GM12878 (cell line): Measurements from ENCODE around the gene TPM4. TPM values are rescaled to one million over a fixed set of nuclear protein-coding genes. Genes with fewer than 3 reads are reported as not detected.
A peak's percentile ranks its signal among the peaks of the same experiment; 100 is the strongest.

Experiments used
- ATAC-seq: fragments of 200-7000 bp; cut with Tn5 transposase; 3 replicates; pipeline ENCODE4 v1.9.1; 2020; ENCODE audit warnings: mild to moderate bottlenecking, moderate library complexity
- BruUV-seq: library from RNA; stranded (reverse); fragments of 400-500 nt; replicated peaks from 2 replicates; lab custom pipeline; 2021; lab: Mats Ljungman, UMichigan
- CTCF ChIA-PET: fragments of 300-600 bp; sonication (Branson Sonifier 250); formaldehyde crosslinking; extraction: SDS; loops from one replicate; lab custom pipeline; 2021; ENCODE audit warnings: inconsistent platforms; lab: Yijun Ruan, JAX
- POLR2A ChIA-PET: fragments of 350-600 bp; formaldehyde crosslinking; extraction: SDS; loops from one replicate; lab custom pipeline; 2021; ENCODE audit warnings: inconsistent platforms; lab: Charles Lee
- RAD21 ChIA-PET: fragments of 300-600 bp; sonication (Branson Sonifier 250); formaldehyde crosslinking; loops from one replicate; lab custom pipeline; 2023; ENCODE audit warnings: antibody characterized with exemption; ENCODE audit not compliant: unreplicated experiment; lab: Charles Lee
- SMC1A ChIA-PET: fragments of 300-600 bp; sonication (Branson Sonifier 250); formaldehyde crosslinking; loops from one replicate; lab custom pipeline; 2023; ENCODE audit not compliant: unreplicated experiment, uncharacterized antibody; lab: Charles Lee
- DNase-seq: peaks from one replicate; pipeline ENCODE4 v3.0.0-alpha.2; 2011; ENCODE audit warnings: low read depth, low spot score
- FAIRE-seq: peaks from 3 replicates; lab custom pipeline; 2011; peaks lifted over from hg19 to GRCh38; lab: Jason Lieb, UNC
- H2AFZ ChIP-seq: 2 replicates; pipeline ENCODE4 v1.6.0; 2011; ENCODE audit warnings: low read depth, low read length, control low read depth; ENCODE audit not compliant: control insufficient read depth
- H3K27ac ChIP-seq: 2 replicates; pipeline ENCODE4 v1.5.1; 2011; ENCODE audit warnings: control low read depth; ENCODE audit not compliant: control insufficient read depth, insufficient read depth
- H3K27me3 ChIP-seq, 2 experiments: replicated peaks in 1 of 2; 2 replicates each; pipeline versions ENCODE4 v1.6.0 to v1.6.1; 2011; ENCODE audit warnings: low read length in 1 of 2; ENCODE audit not compliant: control insufficient read depth in 2 of 2, insufficient read depth in 2 of 2
- H3K36me3 ChIP-seq, 2 experiments: 2 replicates each; pipeline ENCODE4 v1.5.1; 2011; ENCODE audit warnings: low read length in 1 of 2; ENCODE audit not compliant: control insufficient read depth in 2 of 2, insufficient read depth in 2 of 2
- H3K4me1 ChIP-seq: 2 replicates; pipeline ENCODE4 v1.6.1; 2011; ENCODE audit warnings: mild to moderate bottlenecking, low read length, moderate library complexity, mixed read lengths; ENCODE audit not compliant: control insufficient read depth, insufficient read depth
- H3K4me2 ChIP-seq: 2 replicates; pipeline ENCODE4 v1.6.0; 2011; ENCODE audit warnings: control low read depth; ENCODE audit not compliant: control insufficient read depth, insufficient read depth
- H3K4me3 ChIP-seq: fragments of 200-600 bp; sonication (generic); 2 replicates; pipeline ENCODE4 v1.5.1; 2016
- H3K79me2 ChIP-seq: 2 replicates; pipeline ENCODE4 v1.6.0; 2011; ENCODE audit warnings: low read length; ENCODE audit not compliant: control insufficient read depth, insufficient read depth
- H3K9ac ChIP-seq: 2 replicates; pipeline ENCODE4 v1.8.0; 2011; ENCODE audit warnings: low read length, control low read depth, mixed read lengths; ENCODE audit not compliant: control insufficient read depth, insufficient read depth
- H3K9me3 ChIP-seq: replicated peaks from 3 replicates; pipeline ENCODE4 v1.5.1; 2011; ENCODE audit warnings: mild to moderate bottlenecking, low read length; ENCODE audit not compliant: control insufficient read depth, insufficient read depth
- H4K20me1 ChIP-seq: 2 replicates; pipeline ENCODE4 v1.6.0; 2011; ENCODE audit not compliant: control insufficient read depth, insufficient read depth
- CREM ChIP-seq: IDR thresholded peaks from 2 replicates; pipeline ENCODE4 v1.6.1; 2014; ENCODE audit warnings: antibody characterized with exemption, low read depth
- DPF2 ChIP-seq: fragments of 450-650 bp; IDR thresholded peaks from 2 replicates; pipeline ENCODE4 v1.6.1; 2017; ENCODE audit warnings: mild to moderate bottlenecking
- GABPA ChIP-seq: IDR thresholded peaks from 2 replicates; pipeline ENCODE4 v1.6.1; 2014; ENCODE audit warnings: antibody characterized with exemption, low read depth, mild to moderate bottlenecking, inconsistent platforms
- GATAD2B ChIP-seq: fragments of 450-650 bp; conservative IDR thresholded peaks from 2 replicates; pipeline ENCODE4 v1.6.1; 2017; ENCODE audit warnings: low read depth, mild to moderate bottlenecking, moderate library complexity
- KAT2A ChIP-seq: conservative IDR thresholded peaks from 2 replicates; pipeline ENCODE4 v1.6.1; 2011; ENCODE audit warnings: low read depth, low read length; ENCODE audit not compliant: control insufficient read depth
- LARP7 ChIP-seq: fragments of 450-650 bp; IDR thresholded peaks from 2 replicates; pipeline ENCODE4 v1.6.1; 2017; ENCODE audit warnings: mild to moderate bottlenecking
- NFYA ChIP-seq: IDR thresholded peaks from 2 replicates; pipeline ENCODE4 v1.6.1; 2011; ENCODE audit warnings: low read depth, mild to moderate bottlenecking, low read length, improper control_type of control experiment, borderline replicate concordance
- POLR2A ChIP-seq: IDR thresholded peaks from 2 replicates; pipeline ENCODE4 v1.6.1; 2011; ENCODE audit warnings: low read depth, mild to moderate bottlenecking, low read length
- PRDM15 ChIP-seq: fragments of 450-650 bp; formaldehyde crosslinking; IDR thresholded peaks from 2 replicates; pipeline ENCODE4 v1.4.0; 2020; ENCODE audit warnings: mild to moderate bottlenecking, moderate library complexity
- SIX5 ChIP-seq: IDR thresholded peaks from 2 replicates; pipeline ENCODE4 v1.6.1; 2011; ENCODE audit warnings: mild to moderate bottlenecking, low read depth, low read length, moderate library complexity; ENCODE audit not compliant: severe bottlenecking
- SMAD5 ChIP-seq: IDR thresholded peaks from 2 replicates; pipeline ENCODE4 v1.6.1; 2016; ENCODE audit warnings: antibody characterized with exemption, low read depth
- SPI1 ChIP-seq: IDR thresholded peaks from 2 replicates; pipeline ENCODE4 v1.6.1; 2011; ENCODE audit warnings: low read depth, mild to moderate bottlenecking, low read length, moderate library complexity, borderline replicate concordance; ENCODE audit not compliant: insufficient read depth
- ZNF217 ChIP-seq: fragments of 450-650 bp; IDR thresholded peaks from 2 replicates; pipeline ENCODE4 v1.6.1; 2017; ENCODE audit warnings: antibody characterized with exemption, mild to moderate bottlenecking
- WGBS: methylation state at CpG from one replicate; pipeline ENCODE4 v1.1.6; 2016; ENCODE audit warnings: low lambda C conversion rate; ENCODE audit not compliant: insufficient replicate concordance, insufficient coverage; ENCODE audit errors: missing lambda C conversion rate; 5-methylcytosine and 5-hydroxymethylcytosine counted together
- in situ Hi-C: fragments of 300-500 bp; cut with MboI; formaldehyde crosslinking; loops from 9 replicates; pipeline ENCODE4 v1.14.3; 2018; ENCODE audit warnings: mixed read lengths
- intact Hi-C: fragments of 100-400 bp; cut with micrococcal nuclease; formaldehyde crosslinking; loops from one replicate; pipeline ENCODE4 v1.14.2; 2022; ENCODE audit not compliant: unreplicated experiment
- polyA plus RNA-seq, 11 experiments: library from polyadenylated mRNA; depleted of rRNA in 4 of 11; unstranded in 6 of 11; stranded (reverse) in 5 of 11; fragments of >200 nt; fragmentation: Nextera tagmentation in 4 of 11; fragmentation: Illumina TruSeq in 1 of 11; extraction: Ambion mirVana in 4 of 11; extraction: Trizol in 1 of 11; gene quantifications; 1 replicate in 1 of 11; 2 replicates in 10 of 11; pipeline versions ENCODE4 v1.2.1 to v1.2.3, GENCODE V29; 2011 to 2016; ENCODE audit warnings: inconsistent platforms in 2 of 11, missing spikeins in 2 of 11, low read depth in 1 of 11
- total RNA-seq, 4 experiments: library from RNA; depleted of rRNA in 3 of 4; stranded (reverse); fragments of >200 nt in 3 of 4; fragmentation: Illumina TruSeq in 1 of 4; extraction: Trizol in 1 of 4; gene quantifications; 2 replicates each; pipeline versions ENCODE4 v1.2.1 to v1.2.3, GENCODE V29; 2013 to 2021
- TF ChIP-seq, protein P1 (sequence below), 3 experiments: IDR thresholded peaks in 2 of 3; conservative IDR thresholded peaks in 1 of 3; 2 replicates each; pipeline ENCODE4 v1.5.1; 2011; ENCODE audit warnings: low read depth in 3 of 3, low read length in 3 of 3, mild to moderate bottlenecking in 3 of 3, control low read depth in 2 of 3, moderate library complexity in 2 of 3, inconsistent platforms in 1 of 3, mixed read lengths in 1 of 3; ENCODE audit not compliant: control insufficient read depth in 2 of 3, insufficient read depth in 1 of 3; ENCODE audit errors: extremely low read depth in 1 of 3
- TF ChIP-seq, protein P2 (sequence below): fragments of 450-650 bp; IDR thresholded peaks from 2 replicates; pipeline ENCODE4 v1.6.1; 2017; ENCODE audit warnings: antibody characterized with exemption, mild to moderate bottlenecking, moderate library complexity

Gene TPM4
- total and polyA plus RNA-seq, 10 of the 15 experiments (the other 5 are each of a cell fraction or from before 2014, with no cell fraction given) = 183 to 620 (median 407) TPM

DNA sequence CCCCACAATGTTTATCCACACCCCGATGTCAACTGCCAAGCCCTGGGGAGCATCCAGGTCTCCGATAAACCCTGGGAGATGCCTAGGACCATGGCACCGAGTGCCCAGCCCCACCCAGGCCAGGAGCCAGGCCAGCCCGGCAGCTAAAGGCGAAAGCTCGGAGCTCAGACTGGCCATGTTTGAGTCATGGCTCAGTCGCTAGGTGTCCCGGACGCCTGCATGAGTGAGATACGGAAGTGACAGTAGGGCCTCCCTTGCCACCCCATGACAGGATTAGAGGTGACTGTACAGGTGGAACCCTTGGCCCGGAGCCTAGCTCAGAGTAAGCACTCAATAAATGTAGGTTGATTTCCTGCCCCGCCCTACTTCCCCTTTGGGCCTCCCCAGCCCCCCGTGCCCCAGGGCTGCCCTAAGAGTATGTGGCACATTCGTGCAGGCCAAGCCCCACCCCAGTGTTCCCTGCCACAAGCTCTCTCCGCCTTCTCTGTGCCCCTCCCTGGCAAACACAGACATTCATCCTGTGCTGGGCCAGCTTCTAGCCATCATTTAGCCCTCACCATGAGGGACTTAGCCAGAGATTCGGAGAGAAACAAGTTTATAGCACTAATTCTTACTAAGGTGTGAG lies 5.8 kb upstream of the TPM4 start:
- H4K20me1 ChIP-seq = no peaks in the 10 kb centered on the region
- H3K4me2 ChIP-seq = peak overlapping the region; percentile 71
- H2AFZ ChIP-seq = peak overlapping the region; percentile 98
- SMC1A ChIA-PET = interaction anchor here (0.6 to 1.6 kb wide), 6 partner anchors 28 to 221 kb away, joined by 3 to 7 read pairs (median 4); partner anchors contain the start of gene FAM32A
- H3K4me3 ChIP-seq = no peak overlapping the region
- H3K9me3 ChIP-seq = no peaks in the 10 kb centered on the region
- CTCF ChIA-PET = interaction anchor here (0.8 to 6.8 kb wide), 8 partner anchors 6 to 115 kb away, joined by 4 to 45 read pairs (median 6); partner anchors contain the start of gene FAM32A
- intact Hi-C loops (no loop called here), in situ Hi-C loops (no loop called here)
- ATAC-seq (peak; percentile 87), FAIRE-seq (peak; percentile 54), DNase-seq (no peak)
- no peaks in the 10 kb centered on the region for H3K36me3 ChIP-seq
- peaks cover 7% of the 10 kb centered on the region for H3K79me2 ChIP-seq
- H3K9ac ChIP-seq = peak overlapping the region; percentile 69
- peaks cover 24% of the 10 kb centered on the region for H3K4me1 ChIP-seq
- RAD21 ChIA-PET = interaction anchor here (0.7 to 2.0 kb wide), 5 partner anchors 8 to 42 kb away, joined by 3 to 6 read pairs (median 5); no protein-coding TSS in a partner anchor
- peak overlapping the region; percentile 68 for H3K27ac ChIP-seq
- POLR2A ChIA-PET = interaction anchor here (0.5 to 1.0 kb wide), 5 partner anchors 15 to 144 kb away, joined by 3 to 5 read pairs (median 4); partner anchors contain the start of gene HSH2D
- H3K27me3 ChIP-seq = no peaks in the 10 kb centered on the region
- no TSS peak for BruUV-seq
- 9% methylated on average over 16 of the region's 16 CpGs for WGBS
- TF ChIP-seq SMAD5 (no peak), GATAD2B (0 out of 2 replicates have a peak, but pooled peaks have one; percentile 23), GABPA (no peak; the same call in 1 of the 2 replicates), LARP7 (peak; percentile 3; the same call in 1 of the 2 replicates), SPI1 (peak; percentile 46; the same call in 1 of the 2 replicates), ZNF217 (no peak), POLR2A (peak; percentile 83), CREM (peak; percentile 42; the same call in 1 of the 2 replicates), KAT2A (no peak), SIX5 (no peak), DPF2 (no peak), PRDM15 (CRISPR knock-in tag) (no peak), NFYA (no peak)
- TF ChIP-seq, protein P1, sequence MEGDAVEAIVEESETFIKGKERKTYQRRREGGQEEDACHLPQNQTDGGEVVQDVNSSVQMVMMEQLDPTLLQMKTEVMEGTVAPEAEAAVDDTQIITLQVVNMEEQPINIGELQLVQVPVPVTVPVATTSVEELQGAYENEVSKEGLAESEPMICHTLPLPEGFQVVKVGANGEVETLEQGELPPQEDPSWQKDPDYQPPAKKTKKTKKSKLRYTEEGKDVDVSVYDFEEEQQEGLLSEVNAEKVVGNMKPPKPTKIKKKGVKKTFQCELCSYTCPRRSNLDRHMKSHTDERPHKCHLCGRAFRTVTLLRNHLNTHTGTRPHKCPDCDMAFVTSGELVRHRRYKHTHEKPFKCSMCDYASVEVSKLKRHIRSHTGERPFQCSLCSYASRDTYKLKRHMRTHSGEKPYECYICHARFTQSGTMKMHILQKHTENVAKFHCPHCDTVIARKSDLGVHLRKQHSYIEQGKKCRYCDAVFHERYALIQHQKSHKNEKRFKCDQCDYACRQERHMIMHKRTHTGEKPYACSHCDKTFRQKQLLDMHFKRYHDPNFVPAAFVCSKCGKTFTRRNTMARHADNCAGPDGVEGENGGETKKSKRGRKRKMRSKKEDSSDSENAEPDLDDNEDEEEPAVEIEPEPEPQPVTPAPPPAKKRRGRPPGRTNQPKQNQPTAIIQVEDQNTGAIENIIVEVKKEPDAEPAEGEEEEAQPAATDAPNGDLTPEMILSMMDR (IDR thresholded peaks at IDR 0.05 in 2 of 3, conservative IDR thresholded peaks at IDR 0.05 in 1 of 3; ENCODE audit: control insufficient read depth in 2 of 3, extremely low read depth in 1 of 3, insufficient read depth in 1 of 3, low read depth in 3 of 3, low read length in 3 of 3) = peak in 1 of 3 experiments; percentile 4; a peak in 1 of 6 replicates
- TF ChIP-seq, protein P2, sequence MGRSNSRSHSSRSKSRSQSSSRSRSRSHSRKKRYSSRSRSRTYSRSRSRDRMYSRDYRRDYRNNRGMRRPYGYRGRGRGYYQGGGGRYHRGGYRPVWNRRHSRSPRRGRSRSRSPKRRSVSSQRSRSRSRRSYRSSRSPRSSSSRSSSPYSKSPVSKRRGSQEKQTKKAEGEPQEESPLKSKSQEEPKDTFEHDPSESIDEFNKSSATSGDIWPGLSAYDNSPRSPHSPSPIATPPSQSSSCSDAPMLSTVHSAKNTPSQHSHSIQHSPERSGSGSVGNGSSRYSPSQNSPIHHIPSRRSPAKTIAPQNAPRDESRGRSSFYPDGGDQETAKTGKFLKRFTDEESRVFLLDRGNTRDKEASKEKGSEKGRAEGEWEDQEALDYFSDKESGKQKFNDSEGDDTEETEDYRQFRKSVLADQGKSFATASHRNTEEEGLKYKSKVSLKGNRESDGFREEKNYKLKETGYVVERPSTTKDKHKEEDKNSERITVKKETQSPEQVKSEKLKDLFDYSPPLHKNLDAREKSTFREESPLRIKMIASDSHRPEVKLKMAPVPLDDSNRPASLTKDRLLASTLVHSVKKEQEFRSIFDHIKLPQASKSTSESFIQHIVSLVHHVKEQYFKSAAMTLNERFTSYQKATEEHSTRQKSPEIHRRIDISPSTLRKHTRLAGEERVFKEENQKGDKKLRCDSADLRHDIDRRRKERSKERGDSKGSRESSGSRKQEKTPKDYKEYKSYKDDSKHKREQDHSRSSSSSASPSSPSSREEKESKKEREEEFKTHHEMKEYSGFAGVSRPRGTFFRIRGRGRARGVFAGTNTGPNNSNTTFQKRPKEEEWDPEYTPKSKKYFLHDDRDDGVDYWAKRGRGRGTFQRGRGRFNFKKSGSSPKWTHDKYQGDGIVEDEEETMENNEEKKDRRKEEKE = no peak
